ENCODE results near the gene FAM174B.

The FAM174B gene

DNA sequence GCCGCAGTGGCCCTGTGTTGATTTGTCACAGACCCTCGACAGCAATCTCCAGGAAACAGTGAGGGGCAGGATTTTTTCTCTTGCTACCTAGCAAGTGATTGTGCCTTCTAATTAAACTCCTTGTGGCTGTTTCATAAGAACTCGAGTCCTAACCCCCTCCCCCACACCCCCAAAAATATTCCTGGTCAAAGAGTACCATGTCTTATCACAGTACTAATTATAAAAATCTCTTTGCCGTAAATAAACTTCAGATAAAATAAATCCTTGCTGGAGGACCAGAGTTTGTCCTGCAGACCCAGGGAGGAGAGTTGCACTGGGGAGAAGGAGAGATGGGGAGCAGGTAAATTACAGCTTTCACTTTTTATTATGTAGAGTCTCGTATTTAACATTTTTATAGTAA is 64.3 kb downstream of the FAM174B start:
- WGBS = 89% methylated on average over 4 of the region's 5 CpGs
- H3K27me3 ChIP-seq (ENCODE audit: insufficient read depth, low read length) = no peaks in the 10 kb centered on the region

DNA sequence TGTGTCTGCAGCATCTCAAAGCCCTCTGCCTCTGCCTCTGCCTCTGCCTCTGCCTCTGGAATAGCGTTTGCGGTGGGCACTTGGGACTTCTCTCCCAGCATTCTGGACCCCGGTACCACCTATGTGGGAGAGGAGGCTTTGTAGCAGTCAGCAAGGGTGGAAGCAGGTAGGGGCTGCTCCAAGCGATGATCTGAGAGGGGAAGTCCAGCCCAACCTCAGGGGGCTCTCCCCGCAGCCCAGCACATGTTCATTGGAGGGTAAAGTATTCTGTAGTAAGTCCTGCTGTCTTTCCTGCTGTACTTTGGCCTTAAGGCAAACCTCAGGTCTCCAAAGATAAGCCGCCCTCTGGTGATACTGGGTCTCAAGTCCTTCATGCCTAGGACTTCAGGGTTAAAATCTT is 68.6 kb downstream of the FAM174B start:
- Histone ChIP-seq H3K9me3 (ENCODE audit: insufficient read depth, low read depth, low read length) (peaks cover 11% of the 10 kb centered on the region; the same call in 1 of the 2 replicates), H3K4me3 (ENCODE audit: low read length) (no peak overlapping the region), H3K27ac (ENCODE audit: low read depth, low read length) (no peak overlapping the region), H3K36me3 (ENCODE audit: insufficient read depth, low read length) (no peaks in the 10 kb centered on the region), H3K27me3 (ENCODE audit: insufficient read depth, low read length) (no peaks in the 10 kb centered on the region), H3K4me1 (ENCODE audit: insufficient read depth, low read length) (no peaks in the 10 kb centered on the region), H3K9ac (ENCODE audit: low read depth, low read length) (no peak overlapping the region)
- 95% methylated on average over 6 of the region's 6 CpGs for whole genome bisulfite sequencing

More for the DNA sequence above, 64.3 kb downstream of the FAM174B start:
- no peaks in the 10 kb centered on the region for H3K9me3 ChIP-seq (ENCODE audit: insufficient read depth, low read depth, low read length)
- H3K9ac ChIP-seq (ENCODE audit: low read depth, low read length) = no peak overlapping the region
- no peaks in the 10 kb centered on the region for H3K36me3 ChIP-seq (ENCODE audit: insufficient read depth, low read length)
- H3K27ac ChIP-seq (ENCODE audit: low read depth, low read length) = no peak overlapping the region
- no peak overlapping the region for H3K4me3 ChIP-seq (ENCODE audit: low read length)
- no peaks in the 10 kb centered on the region for H3K4me1 ChIP-seq (ENCODE audit: insufficient read depth, low read length)

DNA sequence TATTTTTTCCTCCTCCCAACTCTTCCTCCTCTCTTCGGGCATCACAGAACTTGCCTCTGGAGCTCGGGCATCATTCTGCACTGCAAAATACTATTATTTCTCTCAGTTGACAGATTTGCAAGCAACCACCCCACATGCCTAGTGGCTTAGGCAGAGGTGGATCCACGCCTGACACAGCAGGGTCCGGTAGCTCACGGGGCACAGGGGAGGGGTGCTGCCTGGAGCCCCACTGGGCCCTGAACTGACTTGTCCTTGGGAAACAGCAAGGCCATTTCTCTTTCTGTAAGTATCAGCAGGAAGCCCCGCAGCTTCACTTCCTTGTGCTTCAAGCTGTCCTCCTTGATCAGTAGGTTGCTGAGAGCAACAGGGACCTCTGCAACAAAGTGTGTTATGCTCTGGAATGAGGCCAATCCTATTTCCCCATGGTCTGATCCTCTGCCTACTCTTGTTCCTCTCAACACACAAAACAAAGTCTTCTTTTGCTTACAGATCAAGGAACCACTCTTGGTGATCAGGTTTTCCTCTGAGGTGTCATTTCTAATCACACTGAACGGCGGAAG is 69.1 kb downstream of the FAM174B start:
- no peaks in the 10 kb centered on the region for H3K27me3 ChIP-seq (ENCODE audit: insufficient read depth, low read length)
- WGBS = 91% methylated on average over 8 of the region's 8 CpGs
- H3K9ac ChIP-seq (ENCODE audit: low read depth, low read length) = no peak overlapping the region
- no peak overlapping the region for H3K27ac ChIP-seq (ENCODE audit: low read depth, low read length)
- no peaks in the 10 kb centered on the region for H3K4me1 ChIP-seq (ENCODE audit: insufficient read depth, low read length)
- H3K36me3 ChIP-seq (ENCODE audit: insufficient read depth, low read length) = no peaks in the 10 kb centered on the region
- H3K4me3 ChIP-seq (ENCODE audit: low read length) = no peak overlapping the region
- peaks cover 11% of the 10 kb centered on the region; the same call in 1 of the 2 replicates for H3K9me3 ChIP-seq (ENCODE audit: insufficient read depth, low read depth, low read length)

DNA sequence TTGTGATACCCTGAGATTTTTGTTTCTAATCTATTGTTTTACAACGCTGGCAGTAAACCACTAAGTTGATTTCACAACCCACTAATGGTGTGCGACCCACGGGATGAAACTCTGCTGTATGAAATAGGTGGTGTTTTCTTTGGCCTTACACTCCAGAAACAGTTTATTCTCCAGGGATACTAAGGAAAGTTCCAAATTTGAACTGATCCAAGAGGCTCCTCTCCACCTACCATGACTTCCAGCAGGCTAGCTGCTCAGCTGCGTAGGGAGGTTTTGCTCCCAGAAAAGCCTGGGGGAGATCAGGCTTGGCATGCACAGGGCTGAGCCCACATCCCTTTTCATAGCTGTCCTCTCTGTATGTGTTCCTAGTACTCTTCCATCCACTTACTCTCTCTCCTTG is 71.5 kb downstream of the FAM174B start:
- no peaks in the 10 kb centered on the region for H3K27me3 ChIP-seq (ENCODE audit: insufficient read depth, low read length)

DNA sequence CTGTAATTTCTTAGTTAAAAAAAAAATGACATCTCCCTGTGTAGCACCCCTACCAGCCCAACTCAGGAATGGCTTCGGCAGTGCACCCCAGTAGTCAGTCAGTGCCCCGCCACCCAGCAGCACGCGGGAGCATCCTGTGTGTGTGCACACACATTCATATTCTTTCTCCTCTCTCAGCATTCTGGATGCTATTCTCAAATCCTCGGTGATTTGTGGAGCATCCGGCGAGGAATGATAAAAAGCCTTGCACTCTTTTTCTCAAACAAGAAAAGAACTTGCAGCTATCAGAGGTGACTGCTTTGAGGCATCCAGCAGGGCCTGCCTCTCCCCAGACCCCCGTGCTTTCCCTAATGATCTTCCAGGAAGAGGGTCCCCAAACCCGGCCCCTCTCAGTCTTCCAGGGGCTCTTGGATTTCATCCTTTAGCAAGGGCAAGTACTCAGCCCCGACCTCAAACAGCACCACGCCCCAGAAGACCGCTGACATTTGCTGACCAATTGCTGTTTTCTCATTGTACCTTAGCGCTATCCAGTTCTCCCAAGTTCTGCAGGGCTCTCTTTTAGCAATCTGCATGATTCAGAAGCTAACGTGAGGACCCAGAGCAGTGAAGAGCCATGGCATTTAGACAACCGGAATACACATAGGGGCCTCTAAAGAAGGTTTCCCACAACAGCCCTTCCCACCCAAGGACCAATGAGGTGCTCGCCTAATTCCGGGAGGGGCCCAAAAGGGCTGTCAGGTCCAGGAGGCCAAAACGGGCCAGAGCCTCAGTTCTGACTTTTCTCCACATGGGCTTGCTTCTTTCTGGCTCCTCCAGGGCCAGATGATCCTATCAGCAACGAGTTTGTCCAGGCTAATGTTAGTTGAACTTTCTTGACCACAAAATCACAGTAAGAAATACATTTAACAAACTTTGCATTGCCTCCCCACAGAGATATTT is 72.2 kb downstream of the FAM174B start:
- WGBS = 89% methylated on average over 19 of the region's 19 CpGs
- H3K9me3 ChIP-seq (ENCODE audit: insufficient read depth, low read depth, low read length) = peaks cover 11% of the 10 kb centered on the region; the same call in 1 of the 2 replicates
- H3K36me3 ChIP-seq (ENCODE audit: insufficient read depth, low read length) = no peaks in the 10 kb centered on the region
- no peaks in the 10 kb centered on the region for H3K4me1 ChIP-seq (ENCODE audit: insufficient read depth, low read length)
- no peak overlapping the region for H3K4me3 ChIP-seq (ENCODE audit: low read length)
- H3K9ac ChIP-seq (ENCODE audit: low read depth, low read length) = no peak overlapping the region
- H3K27me3 ChIP-seq (ENCODE audit: insufficient read depth, low read length) = no peaks in the 10 kb centered on the region
- no peak overlapping the region for H3K27ac ChIP-seq (ENCODE audit: low read depth, low read length)

More for the DNA sequence above, 71.5 kb downstream of the FAM174B start:
- H3K27ac ChIP-seq (ENCODE audit: low read depth, low read length) = no peak overlapping the region
- H3K36me3 ChIP-seq (ENCODE audit: insufficient read depth, low read length) = no peaks in the 10 kb centered on the region
- 99% methylated on average over 4 of the region's 4 CpGs for WGBS
- H3K4me3 ChIP-seq (ENCODE audit: low read length) = no peak overlapping the region
- H3K9me3 ChIP-seq (ENCODE audit: insufficient read depth, low read depth, low read length) = peaks cover 11% of the 10 kb centered on the region; the same call in 1 of the 2 replicates
- H3K4me1 ChIP-seq (ENCODE audit: insufficient read depth, low read length) = no peaks in the 10 kb centered on the region
- no peak overlapping the region for H3K9ac ChIP-seq (ENCODE audit: low read depth, low read length)

DNA sequence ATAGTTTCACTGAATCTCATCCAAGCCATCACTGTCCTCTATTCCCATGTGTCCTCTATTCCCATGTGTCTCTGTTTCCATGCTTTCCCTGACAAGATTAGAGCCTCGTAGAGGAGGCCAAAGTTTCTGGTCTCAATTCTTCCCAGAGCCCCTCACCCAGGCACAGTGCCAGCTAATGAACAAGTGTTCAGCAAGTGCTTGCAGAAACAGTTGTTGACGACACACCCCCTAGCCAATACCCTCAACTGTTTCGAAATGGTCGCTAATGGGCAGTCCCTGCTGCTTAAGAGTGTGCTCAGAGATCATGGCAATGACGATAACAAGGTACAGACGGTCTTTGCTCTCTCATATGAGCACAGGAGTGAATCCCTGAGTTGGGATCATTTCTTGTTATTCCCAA is 73.4 kb downstream of the FAM174B start:
- no peaks in the 10 kb centered on the region for H3K27me3 ChIP-seq (ENCODE audit: insufficient read depth, low read length)
- no peak overlapping the region for H3K9ac ChIP-seq (ENCODE audit: low read depth, low read length)
- H3K4me1 ChIP-seq (ENCODE audit: insufficient read depth, low read length) = no peaks in the 10 kb centered on the region
- WGBS = 93% methylated on average over 6 of the region's 6 CpGs
- no peaks in the 10 kb centered on the region for H3K36me3 ChIP-seq (ENCODE audit: insufficient read depth, low read length)
- H3K27ac ChIP-seq (ENCODE audit: low read depth, low read length) = no peak overlapping the region
- no peak overlapping the region for H3K4me3 ChIP-seq (ENCODE audit: low read length)
- H3K9me3 ChIP-seq (ENCODE audit: insufficient read depth, low read depth, low read length) = peaks cover 11% of the 10 kb centered on the region; the same call in 1 of the 2 replicates

DNA sequence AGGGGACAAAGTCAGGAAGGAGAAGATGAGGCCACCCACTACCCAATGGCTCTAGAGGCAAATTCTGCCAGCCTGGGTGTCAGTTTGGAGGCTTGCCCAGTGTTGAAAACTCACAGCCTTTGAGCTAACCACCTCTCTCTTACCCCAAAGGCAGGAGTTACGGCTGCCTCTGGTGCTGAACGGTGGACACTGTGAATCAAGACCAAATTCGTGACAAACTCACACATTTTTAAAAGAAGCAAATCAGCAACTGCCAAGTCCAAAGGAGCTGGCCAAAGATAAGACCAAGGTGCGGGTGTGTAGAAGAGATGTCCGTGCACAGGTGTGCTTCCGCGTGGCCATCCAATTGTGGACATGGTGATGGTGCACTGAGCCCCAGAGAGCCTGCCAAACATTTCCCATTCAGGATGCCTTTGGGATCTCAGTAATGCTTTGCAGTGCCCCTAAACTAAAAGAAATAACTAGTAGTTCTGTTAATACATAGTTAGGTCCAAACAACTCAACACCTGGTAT is 74.6 kb downstream of the FAM174B start:
- no peaks in the 10 kb centered on the region for H3K27me3 ChIP-seq (ENCODE audit: insufficient read depth, low read length)
- 96% methylated on average over 7 of the region's 7 CpGs for WGBS

DNA sequence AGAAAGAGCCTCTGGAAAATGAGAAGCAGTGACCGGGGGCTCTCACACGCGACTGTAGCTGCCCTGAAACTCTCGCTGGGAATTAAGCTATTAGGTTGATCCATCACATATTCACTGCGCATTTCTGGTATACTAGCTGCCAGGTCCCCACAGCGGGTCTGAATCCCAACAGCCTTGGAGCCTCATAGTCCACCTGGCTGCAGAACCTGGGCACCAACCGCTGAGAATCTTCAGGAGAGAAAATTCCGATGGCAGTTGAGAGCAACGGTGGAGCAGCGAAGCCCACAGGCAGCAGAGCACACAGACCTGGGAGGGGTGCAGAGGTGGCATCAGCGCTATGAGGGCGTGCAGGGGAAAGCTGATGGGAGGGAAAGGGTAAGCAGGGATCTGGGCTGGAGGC is 75.1 kb downstream of the FAM174B start:
- Histone ChIP-seq H3K36me3 (ENCODE audit: insufficient read depth, low read length) (no peaks in the 10 kb centered on the region), H3K9ac (ENCODE audit: low read depth, low read length) (no peak overlapping the region), H3K27ac (ENCODE audit: low read depth, low read length) (no peak overlapping the region), H3K9me3 (ENCODE audit: insufficient read depth, low read depth, low read length) (peaks cover 11% of the 10 kb centered on the region; the same call in 1 of the 2 replicates), H3K27me3 (ENCODE audit: insufficient read depth, low read length) (no peaks in the 10 kb centered on the region), H3K4me1 (ENCODE audit: insufficient read depth, low read length) (no peaks in the 10 kb centered on the region), H3K4me3 (ENCODE audit: low read length) (no peak overlapping the region)
- WGBS = 95% methylated on average over 12 of the region's 12 CpGs

More for the DNA sequence above, 74.6 kb downstream of the FAM174B start:
- Histone ChIP-seq H3K4me1 (ENCODE audit: insufficient read depth, low read length) (no peaks in the 10 kb centered on the region), H3K9ac (ENCODE audit: low read depth, low read length) (no peak overlapping the region), H3K36me3 (ENCODE audit: insufficient read depth, low read length) (no peaks in the 10 kb centered on the region), H3K27ac (ENCODE audit: low read depth, low read length) (no peak overlapping the region), H3K9me3 (ENCODE audit: insufficient read depth, low read depth, low read length) (peaks cover 11% of the 10 kb centered on the region; the same call in 1 of the 2 replicates), H3K4me3 (ENCODE audit: low read length) (no peak overlapping the region)

DNA sequence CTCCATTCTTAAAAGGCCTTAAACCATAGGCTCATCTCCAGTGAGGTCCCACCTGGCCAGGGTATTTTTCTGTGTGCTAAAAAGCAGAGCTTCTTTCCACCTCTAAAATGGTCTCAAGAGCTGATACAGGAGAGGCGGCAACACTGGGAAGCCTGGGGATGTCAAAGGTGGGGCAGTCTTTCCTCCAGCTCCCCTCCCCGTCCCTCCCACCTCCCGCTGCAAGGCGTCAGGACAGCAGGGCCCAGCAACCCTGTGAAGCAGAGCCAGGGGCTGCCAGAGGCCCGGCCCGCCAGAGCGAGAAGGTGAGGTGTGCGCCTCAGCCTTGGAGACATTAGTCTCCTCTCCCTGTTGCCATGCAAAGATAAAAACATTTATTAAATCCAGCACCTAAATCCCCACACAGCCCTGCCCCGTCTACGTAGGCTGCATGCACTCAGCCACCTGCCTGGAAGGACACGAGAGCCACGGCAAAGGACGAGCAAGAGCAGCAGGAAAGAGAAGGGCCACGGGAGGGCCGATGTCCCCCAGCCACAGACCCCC is 75.6 kb downstream of the FAM174B start:
- Histone ChIP-seq H3K9me3 (ENCODE audit: insufficient read depth, low read depth, low read length) (peaks cover 10% of the 10 kb centered on the region; the same call in 1 of the 2 replicates), H3K27me3 (ENCODE audit: insufficient read depth, low read length) (no peaks in the 10 kb centered on the region), H3K27ac (ENCODE audit: low read depth, low read length) (no peak overlapping the region), H3K36me3 (ENCODE audit: insufficient read depth, low read length) (no peaks in the 10 kb centered on the region), H3K4me3 (ENCODE audit: low read length) (no peak overlapping the region), H3K4me1 (ENCODE audit: insufficient read depth, low read length) (no peaks in the 10 kb centered on the region), H3K9ac (ENCODE audit: low read depth, low read length) (no peak overlapping the region)
- WGBS = 95% methylated on average over 15 of the region's 15 CpGs

DNA sequence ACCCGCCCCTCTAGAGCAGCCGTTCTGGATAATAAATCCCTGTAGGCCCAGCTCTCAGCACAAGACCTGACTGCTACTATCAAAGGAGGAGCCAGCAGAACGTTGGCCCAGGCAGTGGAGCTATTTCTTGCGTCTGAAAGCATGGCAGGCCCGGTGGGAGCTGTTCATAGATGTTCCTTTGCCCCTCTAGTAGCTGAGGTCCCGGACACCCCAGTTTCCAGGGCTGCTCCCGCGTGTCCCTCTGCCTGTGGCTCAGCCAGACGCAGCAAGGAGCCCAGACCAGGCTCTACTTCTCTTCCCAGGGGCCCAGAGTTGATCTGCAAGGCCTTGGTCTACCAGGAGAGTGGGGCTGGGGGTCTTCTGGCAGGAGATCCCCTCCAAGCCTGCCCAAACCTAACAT is 76.1 kb downstream of the FAM174B start:
- 92% methylated on average over 9 of the region's 9 CpGs for WGBS
- no peaks in the 10 kb centered on the region for H3K27me3 ChIP-seq (ENCODE audit: insufficient read depth, low read length)

More for the DNA sequence above, 76.1 kb downstream of the FAM174B start:
- Histone ChIP-seq H3K27ac (ENCODE audit: low read depth, low read length) (no peak overlapping the region), H3K9me3 (ENCODE audit: insufficient read depth, low read depth, low read length) (peaks cover 7% of the 10 kb centered on the region; the same call in 1 of the 2 replicates), H3K4me3 (ENCODE audit: low read length) (no peak overlapping the region), H3K4me1 (ENCODE audit: insufficient read depth, low read length) (no peaks in the 10 kb centered on the region), H3K9ac (ENCODE audit: low read depth, low read length) (no peak overlapping the region), H3K36me3 (ENCODE audit: insufficient read depth, low read length) (no peaks in the 10 kb centered on the region)
